ENCODE results near the gene SEPTIN2.

SEPTIN2 gene

DNA sequence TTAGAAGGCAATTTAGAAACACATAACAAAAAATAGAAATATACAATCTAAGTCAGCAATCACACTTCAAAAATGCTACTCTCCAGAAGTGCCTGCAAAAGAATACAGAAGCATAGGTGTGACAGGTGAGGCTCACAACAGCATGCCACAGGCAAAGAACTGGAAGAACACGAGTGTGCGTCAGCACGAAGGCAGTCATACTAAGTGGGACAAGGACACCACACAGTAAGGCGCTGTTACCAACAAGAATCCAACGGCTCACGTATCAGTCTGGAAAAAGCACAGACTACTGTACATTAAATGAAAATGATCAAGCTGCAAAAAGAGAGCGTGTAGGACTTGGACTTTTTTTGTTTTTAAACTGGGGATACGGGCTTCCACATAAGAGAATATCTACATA, 19.0 kb upstream of the SEPTIN2 start:
- H3K27me3 Mint-ChIP-seq = no peaks in the 10 kb centered on the region
- ATAC-seq (replicated peaks) = no peak
- DNase-seq = no peak
- peaks cover 0 to 2% of the 10 kb centered on the region in 2 donors for H3K9me3 Mint-ChIP-seq
- no peak overlapping the region for H3K4me3 Mint-ChIP-seq
- H3K4me1 Mint-ChIP-seq = peaks cover 31 to 59% of the 10 kb centered on the region in 2 donors
- no peak overlapping the region for H3K27ac Mint-ChIP-seq
- peaks cover 15 to 19% of the 10 kb centered on the region in 2 donors for H3K36me3 Mint-ChIP-seq

DNA sequence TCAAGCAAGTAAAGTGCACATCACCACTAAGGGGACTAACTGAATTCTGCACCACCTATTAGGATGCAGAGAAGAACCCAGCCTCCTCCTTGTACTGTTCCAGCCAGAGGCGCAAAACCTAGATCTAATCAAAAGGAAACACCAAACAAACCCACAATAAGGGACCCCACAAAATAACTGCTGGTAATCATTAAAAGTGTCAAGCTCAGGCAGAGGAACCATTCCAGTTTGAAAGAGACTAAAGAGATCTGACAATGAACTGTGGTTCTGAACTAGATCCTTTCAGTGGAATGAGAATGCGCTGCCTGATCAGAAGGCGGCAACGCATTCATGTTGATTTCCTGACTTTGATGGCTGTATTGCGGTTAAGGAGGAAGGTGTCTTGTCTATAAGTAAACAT, 17.1 kb upstream of the SEPTIN2 start:
- Mint-ChIP-seq H3K36me3 (peaks cover 15 to 24% of the 10 kb centered on the region in 2 donors), H3K4me1 (peaks cover 36 to 59% of the 10 kb centered on the region in 2 donors), H3K27ac (peak overlapping the region; percentile 85), H3K9me3 (peaks cover 0 to 2% of the 10 kb centered on the region in 2 donors), H3K4me3 (peak overlapping the region in 1 of 2 donors; percentile 39), H3K27me3 (no peaks in the 10 kb centered on the region)
- DNase-seq (no peak), ATAC-seq (replicated peaks) (no peak)

DNA sequence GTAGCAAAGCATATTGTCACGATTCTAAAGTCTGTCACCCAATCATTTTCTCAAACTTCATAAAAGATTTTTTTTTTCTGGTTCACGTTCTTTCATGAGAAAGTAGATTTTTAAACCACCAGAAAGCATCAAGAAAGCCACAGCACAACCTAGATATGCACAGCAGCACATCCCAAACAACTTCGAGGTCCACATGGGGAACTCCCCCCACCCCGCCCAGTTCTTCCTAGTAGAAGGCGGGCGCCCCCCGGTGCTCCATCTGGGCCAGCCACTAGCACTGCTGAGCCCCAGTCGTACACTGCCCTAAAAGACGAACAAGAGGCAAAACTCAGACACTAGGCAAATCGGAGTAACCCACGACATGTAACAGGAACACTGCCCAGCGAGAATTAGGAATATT, 15.7 kb upstream of the SEPTIN2 start:
- Mint-ChIP-seq H3K9me3 (peaks cover 0 to 2% of the 10 kb centered on the region in 2 donors), H3K27me3 (no peaks in the 10 kb centered on the region), H3K36me3 (peaks cover 16 to 24% of the 10 kb centered on the region in 2 donors), H3K27ac (no peak overlapping the region), H3K4me3 (no peak overlapping the region), H3K4me1 (peaks cover 46 to 67% of the 10 kb centered on the region in 2 donors)
- no peak for ATAC-seq (replicated peaks)
- no peak for DNase-seq

DNA sequence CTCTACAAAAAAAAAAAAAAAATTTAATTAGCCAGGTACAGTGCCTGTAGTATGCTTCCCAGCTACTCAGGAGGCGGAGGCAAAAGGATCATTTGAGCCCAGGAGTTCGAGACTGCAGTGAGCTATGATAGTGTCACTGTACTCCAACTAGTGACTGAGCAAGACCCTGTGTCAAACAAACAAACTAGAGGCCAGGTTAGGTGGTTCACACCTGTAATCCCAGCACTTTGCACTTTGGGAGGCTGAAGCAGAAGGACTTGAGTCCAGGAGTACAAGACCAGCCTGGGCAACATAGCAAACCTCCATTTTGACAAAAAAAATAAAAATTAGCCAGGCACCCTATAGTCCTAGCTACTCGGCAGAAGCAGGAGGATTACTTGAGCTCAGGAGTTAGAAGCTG, 13.6 kb upstream of the SEPTIN2 start:
- no peaks in the 10 kb centered on the region for H3K27me3 Mint-ChIP-seq
- ATAC-seq (replicated peaks) (no peak), DNase-seq (no peak)
- no peak overlapping the region for H3K27ac Mint-ChIP-seq
- H3K4me1 Mint-ChIP-seq = peaks cover 41 to 73% of the 10 kb centered on the region in 2 donors
- peaks cover 0 to 2% of the 10 kb centered on the region in 2 donors for H3K9me3 Mint-ChIP-seq
- H3K4me3 Mint-ChIP-seq = no peak overlapping the region
- H3K36me3 Mint-ChIP-seq = peaks cover 15 to 17% of the 10 kb centered on the region in 2 donors

DNA sequence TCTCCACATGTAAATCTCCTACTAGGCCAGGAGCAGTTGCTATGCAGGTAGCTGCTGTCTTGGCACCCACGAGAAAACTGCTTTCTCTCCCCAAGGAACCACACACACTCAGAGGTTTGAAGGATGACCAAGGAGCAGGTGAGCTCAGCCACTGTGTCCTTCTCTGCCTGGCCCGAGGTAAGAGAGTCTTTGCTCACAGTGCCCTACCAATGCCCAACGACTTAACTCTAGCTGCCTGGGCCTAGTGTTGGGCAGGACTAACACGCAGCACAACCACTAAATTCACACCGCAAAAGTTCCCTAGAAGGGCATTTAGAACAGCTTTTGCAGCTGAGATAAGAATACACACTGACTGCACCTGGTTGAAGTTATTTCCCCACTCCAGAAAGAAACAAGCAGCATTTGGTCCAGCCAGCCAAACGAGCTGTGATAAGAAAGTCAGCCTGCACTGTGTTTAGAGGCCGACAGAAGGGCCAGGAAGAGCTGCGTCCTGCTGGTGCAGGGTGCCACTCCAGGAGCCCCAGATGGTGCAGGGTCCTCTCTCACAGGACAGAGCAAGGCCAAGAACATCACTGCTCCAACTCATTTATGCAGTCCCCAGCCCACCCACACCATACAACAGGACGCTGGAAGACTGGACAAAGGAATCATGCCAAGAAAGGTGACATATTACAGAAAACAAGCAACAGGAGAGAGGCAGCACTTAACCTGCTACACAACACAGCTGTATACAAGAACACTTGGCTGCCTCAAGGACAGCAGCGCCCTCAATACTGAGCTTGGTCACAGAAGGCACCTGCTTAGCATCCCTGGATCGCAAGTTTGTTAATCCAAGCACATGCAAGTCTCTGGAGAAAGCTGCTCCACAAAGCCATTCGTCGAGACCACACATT, 12.7 kb upstream of the SEPTIN2 start:
- peaks cover 39 to 70% of the 10 kb centered on the region in 2 donors for H3K4me1 Mint-ChIP-seq
- peaks cover 13 to 15% of the 10 kb centered on the region in 2 donors for H3K36me3 Mint-ChIP-seq
- no peak overlapping the region for H3K4me3 Mint-ChIP-seq
- ATAC-seq (replicated peaks) (no peak), DNase-seq (no peak)
- H3K27me3 Mint-ChIP-seq = no peaks in the 10 kb centered on the region
- H3K9me3 Mint-ChIP-seq = no peaks in the 10 kb centered on the region
- H3K27ac Mint-ChIP-seq = peak overlapping the region; percentile 70

DNA sequence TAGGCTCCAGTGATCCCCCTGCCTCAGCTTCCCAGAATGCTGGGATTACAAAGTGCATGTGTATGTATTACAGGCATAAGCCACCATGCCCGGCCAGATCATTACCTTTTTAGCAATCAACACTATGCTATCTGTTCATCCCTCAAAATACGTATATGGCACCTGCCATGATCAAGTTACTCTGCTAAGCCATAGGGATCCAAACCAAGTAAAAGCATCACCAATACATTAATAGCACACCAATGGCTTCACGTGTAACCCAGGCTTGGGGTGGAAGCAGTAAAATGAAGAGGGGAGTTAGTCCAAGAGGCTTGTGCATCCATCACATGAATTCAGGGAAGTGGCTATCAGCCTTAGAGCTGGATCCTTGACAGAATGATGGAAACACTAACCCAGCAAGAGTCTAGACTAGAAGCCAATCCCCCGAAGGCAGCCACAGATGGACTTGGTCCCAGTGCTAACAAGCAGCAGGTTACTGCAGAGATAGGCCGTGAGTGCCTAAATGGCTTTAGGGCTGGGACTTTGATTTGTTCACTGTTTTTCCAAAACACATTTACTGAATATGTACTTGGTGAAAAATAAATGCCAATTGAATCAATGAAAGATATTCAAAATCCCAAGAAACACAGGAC, 11.6 kb upstream of the SEPTIN2 start:
- peaks cover 41 to 74% of the 10 kb centered on the region in 2 donors for H3K4me1 Mint-ChIP-seq
- H3K9me3 Mint-ChIP-seq = no peaks in the 10 kb centered on the region
- no peak for ATAC-seq (replicated peaks)

DNA sequence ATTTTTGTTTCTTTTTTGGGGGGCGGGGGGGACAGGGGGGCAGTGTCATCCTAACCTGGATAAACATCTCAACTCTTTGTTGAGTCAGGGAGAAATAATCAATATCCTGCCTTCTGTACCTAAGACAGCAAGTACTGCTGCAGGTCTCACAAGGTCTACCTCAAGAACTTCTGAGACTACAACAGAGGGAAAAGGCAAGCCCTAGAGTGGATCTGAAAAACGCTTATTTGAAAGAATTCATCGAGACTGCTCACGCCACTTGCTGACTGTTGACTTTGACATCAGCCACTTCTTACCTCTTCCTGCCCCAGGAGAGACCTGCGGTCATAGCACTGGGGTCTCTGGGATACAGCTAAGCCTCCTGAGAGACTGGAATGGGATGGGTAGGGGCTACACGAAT, 8.7 kb upstream of the SEPTIN2 start:
- H3K36me3 Mint-ChIP-seq = peaks cover 19 to 33% of the 10 kb centered on the region in 2 donors
- no peak for ATAC-seq (replicated peaks)
- DNase-seq = no peak
- no peaks in the 10 kb centered on the region for H3K9me3 Mint-ChIP-seq
- H3K27ac Mint-ChIP-seq = no peak overlapping the region
- no peaks in the 10 kb centered on the region for H3K27me3 Mint-ChIP-seq
- H3K4me3 Mint-ChIP-seq = peak overlapping the region in 1 of 2 donors; percentile 16
- peaks cover 56 to 91% of the 10 kb centered on the region in 2 donors for H3K4me1 Mint-ChIP-seq

More for the DNA sequence above, 11.6 kb upstream of the SEPTIN2 start:
- Mint-ChIP-seq H3K27ac (peak overlapping the region; percentile 44), H3K4me3 (no peak overlapping the region), H3K27me3 (no peaks in the 10 kb centered on the region), H3K36me3 (peaks cover 15 to 18% of the 10 kb centered on the region in 2 donors)
- DNase-seq = no peak

DNA sequence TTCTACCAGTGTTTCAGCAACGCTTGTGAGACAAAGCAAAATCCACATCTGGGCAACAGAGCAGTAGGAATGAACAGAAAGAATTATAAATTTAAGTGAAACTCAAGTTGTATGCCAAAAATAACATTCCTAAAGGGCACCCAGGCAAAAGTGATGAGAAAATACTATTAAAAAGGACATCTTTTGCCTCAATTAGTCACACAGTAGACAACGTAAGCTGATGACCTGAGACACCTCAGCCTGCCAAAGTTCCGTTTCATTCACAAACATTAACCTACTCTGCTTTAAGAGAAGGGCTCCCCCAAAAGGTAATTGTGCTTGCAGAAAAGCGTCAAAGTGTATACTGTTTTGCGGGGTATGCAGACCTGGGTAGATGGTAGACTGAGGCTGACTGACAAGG, 7.5 kb upstream of the SEPTIN2 start:
- no peak for DNase-seq
- ATAC-seq (replicated peaks) = no peak

DNA sequence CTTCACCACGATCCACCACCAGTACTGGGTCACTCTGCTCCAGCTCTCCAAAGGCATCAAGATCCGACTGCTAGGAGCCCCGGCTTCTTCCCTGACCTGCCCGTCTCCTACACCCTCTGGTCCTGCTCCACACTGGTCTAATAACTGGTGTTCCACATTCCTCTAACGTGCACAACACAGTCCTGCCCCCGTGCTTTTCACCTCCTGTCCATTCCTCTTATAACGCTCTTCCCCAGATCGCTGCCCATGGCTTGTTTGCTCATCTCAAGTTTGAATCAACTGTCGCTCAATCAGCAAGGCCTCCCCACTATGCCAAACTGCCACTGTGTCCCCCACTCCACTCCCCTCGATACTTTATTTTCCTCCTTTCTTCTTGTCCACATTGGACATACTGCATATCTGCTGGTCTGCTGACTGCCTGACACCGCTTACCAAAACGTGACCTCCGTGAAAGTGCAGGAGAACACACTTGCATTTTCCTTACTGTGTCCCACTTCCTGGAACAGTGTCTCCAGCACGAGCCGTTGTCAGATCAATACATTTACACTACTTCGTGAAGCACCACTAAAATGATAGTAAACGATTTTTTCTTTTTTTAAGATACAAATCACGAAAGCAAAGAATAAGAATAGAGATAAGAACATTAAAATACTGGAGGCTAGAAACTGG, 6.8 kb upstream of the SEPTIN2 start:
- peak overlapping the region; percentile 52 for H3K27ac Mint-ChIP-seq
- H3K4me3 Mint-ChIP-seq = no peak overlapping the region
- peaks cover 18 to 40% of the 10 kb centered on the region in 2 donors for H3K36me3 Mint-ChIP-seq
- no peak for DNase-seq
- H3K9me3 Mint-ChIP-seq = no peaks in the 10 kb centered on the region
- no peak for ATAC-seq (replicated peaks)
- H3K4me1 Mint-ChIP-seq = peaks cover 49 to 86% of the 10 kb centered on the region in 2 donors
- no peaks in the 10 kb centered on the region for H3K27me3 Mint-ChIP-seq

More for the DNA sequence above, 7.5 kb upstream of the SEPTIN2 start:
- Mint-ChIP-seq H3K4me1 (peaks cover 52 to 86% of the 10 kb centered on the region in 2 donors), H3K4me3 (no peak overlapping the region), H3K27ac (peak overlapping the region; percentile 39), H3K9me3 (no peaks in the 10 kb centered on the region), H3K27me3 (no peaks in the 10 kb centered on the region), H3K36me3 (peaks cover 18 to 40% of the 10 kb centered on the region in 2 donors)

DNA sequence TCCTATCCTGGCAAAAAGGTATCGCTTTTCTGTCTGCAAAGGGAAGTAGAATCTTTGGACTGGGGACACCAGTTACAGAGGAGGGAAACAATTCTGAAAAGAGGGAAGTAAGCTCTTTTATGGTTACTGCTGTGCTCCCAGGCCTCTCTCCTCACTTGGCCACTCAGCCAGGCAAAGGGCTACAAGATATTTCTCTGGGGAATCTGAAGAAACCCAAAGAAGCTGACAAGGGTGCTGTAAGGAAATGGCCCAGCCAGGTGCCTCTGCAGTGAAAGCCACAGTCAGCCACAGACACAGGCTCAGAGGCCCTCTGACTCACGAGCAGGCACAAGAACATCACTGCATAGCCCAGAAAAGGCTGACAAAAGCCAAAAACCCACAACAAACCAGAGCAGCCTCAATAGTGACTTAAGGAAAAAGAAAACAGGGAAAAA, 6.0 kb upstream of the SEPTIN2 start:
- ATAC-seq (replicated peaks) (peak; percentile 73 to 74), DNase-seq (peak; percentile 77)
- no peaks in the 10 kb centered on the region for H3K27me3 Mint-ChIP-seq
- peak overlapping the region; percentile 96 for H3K27ac Mint-ChIP-seq
- H3K36me3 Mint-ChIP-seq = peaks cover 18 to 40% of the 10 kb centered on the region in 2 donors
- peaks cover 45 to 81% of the 10 kb centered on the region in 2 donors for H3K4me1 Mint-ChIP-seq
- no peaks in the 10 kb centered on the region for H3K9me3 Mint-ChIP-seq
- peak overlapping the region; percentile 71 to 79 for H3K4me3 Mint-ChIP-seq

DNA sequence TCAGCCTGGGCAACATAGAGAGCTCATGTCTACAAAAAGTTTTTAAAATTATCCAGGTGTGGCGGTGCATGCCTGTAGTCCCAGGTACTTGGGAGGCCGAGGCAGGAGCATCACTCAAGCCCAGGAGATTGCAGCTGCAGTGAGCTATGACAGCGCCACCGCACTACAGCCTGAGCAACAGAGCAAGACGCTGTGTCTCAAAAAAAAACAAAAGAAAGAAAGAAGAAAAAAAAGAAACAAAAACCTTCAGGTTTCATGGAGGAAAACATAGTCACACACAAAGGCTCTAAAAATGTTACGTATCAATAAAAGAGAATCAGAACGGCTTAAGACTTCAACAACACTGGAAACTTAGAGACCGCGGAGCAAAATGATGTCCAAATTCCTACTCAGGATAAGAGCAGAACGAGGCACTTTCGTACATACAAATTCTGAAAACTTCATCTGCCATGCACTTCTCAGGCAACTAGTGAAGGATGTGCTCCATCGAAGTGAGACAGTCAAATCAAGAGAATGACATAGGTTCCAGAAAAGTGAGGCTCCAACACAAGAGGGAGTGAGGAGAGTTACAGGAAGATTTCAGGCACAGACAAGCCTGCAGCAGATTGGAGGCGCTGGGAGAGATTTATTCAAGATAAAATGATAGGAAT, 4.7 kb upstream of the SEPTIN2 start:
- ATAC-seq (replicated peaks) (no peak), DNase-seq (no peak)
- no peaks in the 10 kb centered on the region for H3K27me3 Mint-ChIP-seq
- H3K4me3 Mint-ChIP-seq = peak overlapping the region; percentile 29 to 53
- peak overlapping the region; percentile 64 for H3K27ac Mint-ChIP-seq
- no peaks in the 10 kb centered on the region for H3K9me3 Mint-ChIP-seq
- peaks cover 19 to 33% of the 10 kb centered on the region in 2 donors for H3K36me3 Mint-ChIP-seq
- peaks cover 38 to 72% of the 10 kb centered on the region in 2 donors for H3K4me1 Mint-ChIP-seq

DNA sequence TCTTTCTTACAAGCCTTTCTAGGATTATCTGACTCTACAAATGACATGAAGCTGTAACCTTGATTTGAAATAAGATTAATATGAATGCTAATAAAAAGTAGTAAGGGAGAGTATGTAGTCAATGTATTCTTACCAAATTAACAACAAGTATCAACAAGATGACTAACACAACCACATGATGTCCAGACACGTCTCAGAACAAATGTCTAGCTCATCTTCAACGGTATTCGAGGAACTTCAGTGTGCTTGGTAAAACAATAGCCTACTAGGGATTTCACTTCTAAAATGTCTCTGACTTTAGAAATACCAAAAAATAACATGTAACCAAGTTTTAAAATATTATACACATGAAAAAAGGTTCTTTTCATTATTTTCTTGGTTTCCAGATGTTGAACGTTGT, 3.6 kb upstream of the SEPTIN2 start:
- H3K4me1 Mint-ChIP-seq = peaks cover 40 to 67% of the 10 kb centered on the region in 2 donors
- no peak overlapping the region for H3K4me3 Mint-ChIP-seq
- H3K27ac Mint-ChIP-seq = no peak overlapping the region
- no peak for ATAC-seq (replicated peaks)
- no peaks in the 10 kb centered on the region for H3K27me3 Mint-ChIP-seq
- no peak for DNase-seq
- H3K36me3 Mint-ChIP-seq = peaks cover 24 to 41% of the 10 kb centered on the region in 2 donors
- no peaks in the 10 kb centered on the region for H3K9me3 Mint-ChIP-seq

DNA sequence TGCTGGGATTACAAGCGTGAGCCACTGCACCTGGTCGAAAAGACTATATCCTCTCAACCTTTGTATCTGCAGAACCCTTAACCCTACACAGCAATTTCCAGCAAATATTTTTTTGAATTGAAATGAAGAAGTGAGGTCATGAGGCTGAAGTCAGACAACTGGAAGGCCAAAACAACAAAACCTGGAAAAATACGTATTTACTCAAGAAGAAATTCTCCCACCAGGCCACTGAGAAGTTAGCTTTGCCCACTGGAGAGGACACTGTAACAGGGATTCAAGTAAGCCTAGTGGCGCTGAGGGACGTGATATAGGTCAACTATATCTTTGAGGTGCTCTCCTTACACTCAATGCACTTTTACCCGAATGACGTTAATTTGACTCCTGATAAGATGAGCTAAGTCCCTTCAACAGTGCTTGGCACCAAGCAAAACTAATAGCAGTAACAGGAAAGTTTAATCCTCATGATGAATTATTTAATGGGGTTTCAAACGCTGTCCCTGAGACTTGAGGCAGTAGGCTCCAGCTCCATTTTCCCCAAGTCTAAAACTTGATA, 2.1 kb upstream of the SEPTIN2 start:
- H3K4me1 Mint-ChIP-seq = peaks cover 45 to 71% of the 10 kb centered on the region in 2 donors

More for the DNA sequence above, 2.1 kb upstream of the SEPTIN2 start:
- Mint-ChIP-seq H3K4me3 (peak overlapping the region; percentile 11 to 99), H3K27ac (peak overlapping the region; percentile 99), H3K9me3 (no peaks in the 10 kb centered on the region), H3K27me3 (no peaks in the 10 kb centered on the region), H3K36me3 (peaks cover 22 to 48% of the 10 kb centered on the region in 2 donors)
- DNase-seq (no peak), ATAC-seq (replicated peaks) (no peak)
